Liver (tissue), 9 donors: ENCODE results near the gene SCAMP1. TPM values are rescaled to one million over a fixed set of nuclear protein-coding genes. Genes with fewer than 3 reads are reported as not detected.

Source experiments
- DNase-seq: peaks from one replicate; pipeline ENCODE4 v3.0.0-alpha.2; 2017; ENCODE audit warnings: low spot score
- H3K27ac ChIP-seq, 2 donors: one replicate each; pipeline ENCODE4 v1.7.0; 2013; ENCODE audit warnings: inconsistent platforms in 2 of 2, low read length in 2 of 2, control low read depth in 1 of 2, low read depth in 1 of 2, mild to moderate bottlenecking in 1 of 2
- H3K27me3 ChIP-seq, 4 donors: one replicate each; pipeline versions ENCODE4 v1.6.1 to v1.7.0; 2013; ENCODE audit warnings: low read length in 3 of 4, inconsistent platforms in 1 of 4, mild to moderate bottlenecking in 1 of 4, moderate library complexity in 1 of 4; ENCODE audit not compliant: control insufficient read depth in 4 of 4, insufficient read depth in 4 of 4
- H3K36me3 ChIP-seq, 4 donors: one replicate each; pipeline versions ENCODE4 v1.6.1 to v1.7.0; 2013; ENCODE audit warnings: low read length in 3 of 4, mild to moderate bottlenecking in 3 of 4, low read depth in 1 of 4, moderate library complexity in 1 of 4; ENCODE audit not compliant: control insufficient read depth in 4 of 4, insufficient read depth in 3 of 4
- H3K4me1 ChIP-seq, 4 donors: one replicate each; pipeline versions ENCODE4 v1.6.1 to v1.7.0; 2013; ENCODE audit warnings: low read length in 3 of 4, mild to moderate bottlenecking in 3 of 4, moderate library complexity in 1 of 4; ENCODE audit not compliant: control insufficient read depth in 4 of 4, insufficient read depth in 4 of 4
- H3K4me3 ChIP-seq, 3 donors: one replicate each; pipeline versions ENCODE4 v1.6.1 to v1.7.0; 2013; ENCODE audit warnings: low read length in 3 of 3, control low read depth in 1 of 3, low read depth in 1 of 3, mild to moderate bottlenecking in 1 of 3
- H3K9ac ChIP-seq, 2 donors: one replicate each; pipeline ENCODE4 v1.7.0; 2013; ENCODE audit warnings: low read length in 2 of 2, mild to moderate bottlenecking in 2 of 2, moderate library complexity in 2 of 2, control low read depth in 1 of 2, low read depth in 1 of 2
- H3K9me3 ChIP-seq, 4 donors: one replicate each; pipeline versions ENCODE4 v1.6.1 to v1.7.0; 2013; ENCODE audit warnings: low read length in 3 of 4; ENCODE audit not compliant: control insufficient read depth in 4 of 4
- CTCF ChIP-seq: fragments of 150-350 bp; IDR thresholded peaks from 2 replicates; pipeline ENCODE4 v1.5.1; 2017; ENCODE audit warnings: improper control_type of control experiment, low read depth, low read length; ENCODE audit not compliant: missing input control
- FOXA1 ChIP-seq: IDR thresholded peaks from 2 replicates; pipeline ENCODE4 v1.6.1; 2016; ENCODE audit warnings: antibody characterized with exemption
- GABPA ChIP-seq, 2 donors: IDR thresholded peaks in 1 of 2; conservative IDR thresholded peaks in 1 of 2; 2 replicates each; pipeline ENCODE4 v1.6.1; 2016; ENCODE audit warnings: antibody characterized with exemption in 2 of 2, mild to moderate bottlenecking in 1 of 2, moderate library complexity in 1 of 2
- HNF4A ChIP-seq, 2 donors: conservative IDR thresholded peaks; 2 replicates each; pipeline ENCODE4 v1.6.1; 2016; ENCODE audit warnings: antibody characterized with exemption in 2 of 2, mild to moderate bottlenecking in 2 of 2
- HNF4G ChIP-seq: IDR thresholded peaks from 2 replicates; pipeline ENCODE4 v1.6.1; 2016; ENCODE audit warnings: antibody characterized with exemption
- NR2F2 ChIP-seq: IDR thresholded peaks from 2 replicates; pipeline ENCODE4 v1.6.1; 2016; ENCODE audit warnings: antibody characterized with exemption
- RAD21 ChIP-seq, 2 donors: IDR thresholded peaks; 2 replicates each; pipeline ENCODE4 v1.6.1; 2016; ENCODE audit warnings: antibody characterized with exemption in 2 of 2, mild to moderate bottlenecking in 2 of 2
- REST ChIP-seq: IDR thresholded peaks from 2 replicates; pipeline ENCODE4 v1.6.1; 2016; ENCODE audit warnings: antibody characterized with exemption, mild to moderate bottlenecking
- SP1 ChIP-seq: IDR thresholded peaks from 2 replicates; pipeline ENCODE4 v1.6.1; 2018; ENCODE audit warnings: antibody characterized with exemption, mild to moderate bottlenecking
- WGBS: extraction: QIAGEN DNeasy Blood & Tissue Kit; methylation state at CpG from one replicate; pipeline ENCODE4 v1.1.7; 2013; 5-methylcytosine and 5-hydroxymethylcytosine counted together
- polyA plus RNA-seq, 2 donors: library from polyadenylated mRNA; stranded (reverse) in 1 of 2; unstranded in 1 of 2; fragments of 200-250 nt in 1 of 2; fragments of >200 nt in 1 of 2; fragmentation: Nextera tagmentation in 1 of 2; extraction: Ambion mirVana in 1 of 2; gene quantifications; one replicate each; pipeline versions ENCODE4 v1.2.1 to v1.2.3, GENCODE V29; 2013 to 2015
- total RNA-seq, 2 donors: library from RNA; depleted of rRNA; stranded (reverse); fragments of >200 nt; gene quantifications; one replicate each; pipeline ENCODE4 v1.2.3, GENCODE V29; 2014
- TF ChIP-seq, protein P1 (sequence below): IDR thresholded peaks from 2 replicates; pipeline ENCODE4 v1.6.1; 2016; ENCODE audit warnings: antibody characterized with exemption
- donor health status: healthy.
- donor health status: healthy.
- donor health status: healthy.
- donor health status: healthy.
- donor health status: healthy.

Gene SCAMP1
- total and polyA plus RNA-seq, 4 donors = 5.9 to 15.0 (median 9.0) TPM

DNA sequence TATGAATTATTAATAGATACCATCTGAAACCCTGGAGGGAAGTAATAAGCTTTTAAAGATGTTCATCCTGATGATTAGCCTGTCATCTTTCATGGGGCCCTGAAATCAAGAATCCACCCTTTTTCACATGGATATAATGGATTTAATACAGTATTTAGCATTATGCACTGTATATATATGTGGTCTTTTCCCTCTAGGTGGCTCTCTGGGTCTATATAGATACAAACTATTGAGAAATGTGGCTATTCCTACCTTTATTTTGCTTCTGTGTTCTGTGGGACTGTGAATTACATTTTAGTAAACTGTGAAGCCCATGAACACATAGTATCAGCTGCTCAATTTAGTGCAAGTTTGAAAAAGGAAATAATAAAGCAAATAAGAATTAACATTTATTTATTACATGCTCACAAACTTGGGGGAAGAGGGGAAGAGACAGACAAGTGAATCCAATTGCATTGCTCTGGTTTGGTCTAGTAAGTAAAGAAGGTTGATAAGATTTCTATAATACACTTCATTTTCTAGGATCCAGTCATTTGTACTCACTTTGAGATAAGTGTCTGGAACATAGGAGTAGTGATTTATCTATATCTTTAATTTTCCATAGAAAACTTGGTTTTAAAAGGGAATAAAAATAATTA lies 112.2 kb downstream of the SCAMP1 start:
- Histone ChIP-seq H3K9ac (no peak overlapping the region), H3K9me3 (no peaks in the 10 kb centered on the region), H3K27me3 (no peaks in the 10 kb centered on the region), H3K4me1 (no peaks in the 10 kb centered on the region), H3K4me3 (no peak overlapping the region), H3K36me3 (peaks cover 0 to 2% (median 0%) of the 10 kb centered on the region in 4 donors), H3K27ac (no peak overlapping the region)
- DNase-seq = no peak
- no peak for TF ChIP-seq NR2F2
- no peak for TF ChIP-seq FOXA1
- peak; percentile 19 to 59 for TF ChIP-seq RAD21 (IDR thresholded peaks at IDR 0.05)

DNA sequence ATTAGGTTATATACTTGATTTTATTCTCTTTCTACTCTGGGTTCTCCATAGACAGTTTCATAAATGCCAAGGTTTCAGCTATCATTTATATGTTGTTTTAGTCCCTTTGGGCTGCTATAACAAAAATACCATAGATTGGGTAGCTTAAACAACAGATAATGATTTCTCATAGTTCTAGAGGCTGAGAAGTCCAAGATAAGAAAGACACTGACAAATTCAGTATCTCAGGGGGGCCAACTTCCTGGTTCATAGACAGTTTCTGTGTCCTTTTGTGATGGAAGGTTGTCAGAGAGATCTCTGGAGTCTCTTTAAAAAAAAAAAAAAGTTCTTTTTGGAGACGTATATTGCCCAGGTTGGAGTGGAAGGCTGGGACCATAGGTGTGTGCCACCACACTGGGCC lies 113.3 kb downstream of the SCAMP1 start:
- Histone ChIP-seq H3K27me3 (no peaks in the 10 kb centered on the region), H3K27ac (no peak overlapping the region), H3K4me3 (no peak overlapping the region), H3K4me1 (no peaks in the 10 kb centered on the region), H3K9me3 (no peaks in the 10 kb centered on the region), H3K36me3 (peaks cover 0 to 2% (median 0%) of the 10 kb centered on the region in 4 donors), H3K9ac (no peak overlapping the region)
- 96% methylated on average over 1 of the region's 1 CpG for WGBS
- no peak for DNase-seq
- TF ChIP-seq REST (no peak), GABPA (IDR thresholded peaks at IDR 0.05 in 1 of 2, conservative IDR thresholded peaks at IDR 0.05 in 1 of 2) (no peak)

GRCh38 chr5:78475370-78475769 lies 115.0 kb downstream of the SCAMP1 start:
- 96% methylated on average over 3 of the region's 3 CpGs for WGBS
- no peaks in the 10 kb centered on the region for H3K9me3 ChIP-seq

DNA sequence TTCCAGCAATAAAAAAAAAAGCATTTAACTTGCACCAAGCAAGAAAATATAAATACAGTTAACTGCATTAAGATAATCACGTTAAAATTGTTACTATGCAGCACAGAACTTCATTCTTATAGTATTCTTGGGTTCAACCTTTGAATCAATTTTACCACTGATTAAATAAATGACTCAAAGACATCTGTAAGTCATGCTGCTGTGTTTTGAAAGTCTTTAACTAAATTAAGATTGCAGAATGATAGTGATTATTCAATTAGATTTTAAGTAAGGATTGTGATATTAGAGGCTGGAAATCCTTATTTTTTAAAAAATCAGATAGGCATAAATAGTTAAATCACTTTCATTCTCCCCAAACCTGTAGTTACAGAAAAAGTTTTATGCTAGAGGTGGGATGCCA lies 116.4 kb downstream of the SCAMP1 start:
- no peaks in the 10 kb centered on the region for H3K27me3 ChIP-seq
- peaks cover 0 to 2% (median 0%) of the 10 kb centered on the region in 4 donors for H3K36me3 ChIP-seq
- DNase-seq = no peak
- H3K4me3 ChIP-seq = no peak overlapping the region
- H3K9ac ChIP-seq = no peak overlapping the region
- no peaks in the 10 kb centered on the region for H3K4me1 ChIP-seq
- no peak overlapping the region for H3K27ac ChIP-seq
- WGBS = 96% methylated on average over 1 of the region's 1 CpG
- no peaks in the 10 kb centered on the region for H3K9me3 ChIP-seq
- TF ChIP-seq, protein P1, sequence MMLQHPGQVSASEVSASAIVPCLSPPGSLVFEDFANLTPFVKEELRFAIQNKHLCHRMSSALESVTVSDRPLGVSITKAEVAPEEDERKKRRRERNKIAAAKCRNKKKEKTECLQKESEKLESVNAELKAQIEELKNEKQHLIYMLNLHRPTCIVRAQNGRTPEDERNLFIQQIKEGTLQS = no peak
- no peak for TF ChIP-seq RAD21 (IDR thresholded peaks at IDR 0.05)
- TF ChIP-seq HNF4G = no peak
- no peak for TF ChIP-seq GABPA (IDR thresholded peaks at IDR 0.05 in 1 of 2, conservative IDR thresholded peaks at IDR 0.05 in 1 of 2)
- no peak for TF ChIP-seq HNF4A (conservative IDR thresholded peaks at IDR 0.05)
- no peak for TF ChIP-seq SP1
- TF ChIP-seq CTCF = no peak

More at GRCh38 chr5:78475370-78475769, 115.0 kb downstream of the SCAMP1 start:
- Histone ChIP-seq H3K4me3 (no peak overlapping the region), H3K27me3 (no peaks in the 10 kb centered on the region), H3K4me1 (no peaks in the 10 kb centered on the region), H3K36me3 (peaks cover 0 to 2% (median 0%) of the 10 kb centered on the region in 4 donors), H3K9ac (no peak overlapping the region), H3K27ac (no peak overlapping the region)
- no peak for DNase-seq
- TF ChIP-seq FOXA1 = no peak
